ENCODE results near the gene JAZF1.

Gene JAZF1

DNA sequence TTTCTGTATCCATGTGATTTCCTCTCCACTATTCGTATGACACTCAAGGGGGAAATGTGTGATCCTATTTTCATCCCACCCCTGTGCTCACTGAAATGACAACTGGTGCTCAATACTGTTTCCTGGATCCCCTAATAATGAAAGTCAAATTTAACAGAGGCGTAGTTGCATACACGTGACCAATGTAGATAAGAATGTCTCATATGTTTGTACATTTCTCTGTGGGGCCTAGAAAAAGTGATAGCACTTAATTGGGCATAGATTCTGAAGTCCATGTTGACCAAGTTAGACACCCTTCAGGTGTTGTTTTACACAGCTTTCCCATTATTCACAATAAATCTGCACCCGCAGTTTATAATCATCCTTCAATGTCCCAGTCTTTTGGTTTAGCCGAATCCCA lies 59.1 kb downstream of the JAZF1 start:
- Histone ChIP-seq H3K4me1 (no peaks in the 10 kb centered on the region), H3K36me3 (ENCODE audit: control insufficient read depth, insufficient read depth, low read length) (no peaks in the 10 kb centered on the region), H3K9me3 (ENCODE audit: control insufficient read depth, low read length) (no peaks in the 10 kb centered on the region)

DNA sequence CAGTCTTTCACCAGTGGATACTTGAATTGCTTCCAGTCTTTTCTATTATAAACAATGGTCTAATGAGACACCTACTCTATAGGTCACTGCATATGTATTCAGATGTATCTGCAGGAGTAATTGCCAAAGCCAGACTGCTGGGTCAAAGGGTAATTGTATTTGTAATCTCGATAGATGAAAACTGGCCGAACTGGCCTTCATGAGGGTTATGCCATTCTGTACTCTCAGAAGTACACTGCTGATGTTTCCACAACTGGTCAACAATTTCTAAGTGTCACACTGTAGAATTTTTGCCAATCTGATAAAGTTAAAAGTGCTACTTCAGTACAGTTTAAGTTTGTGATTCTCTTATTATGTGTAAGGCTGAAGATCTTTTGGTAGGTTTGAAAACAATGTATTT lies 64.6 kb downstream of the JAZF1 start:
- no peak overlapping the region for H3K9ac ChIP-seq
- H2AFZ ChIP-seq, result no peak overlapping the region
- no peaks in the 10 kb centered on the region for H3K79me2 ChIP-seq
- no peak overlapping the region for H3K4me2 ChIP-seq (ENCODE audit: low read length)
- H3K27ac ChIP-seq, result no peak overlapping the region
- TF ChIP-seq, protein P1, sequence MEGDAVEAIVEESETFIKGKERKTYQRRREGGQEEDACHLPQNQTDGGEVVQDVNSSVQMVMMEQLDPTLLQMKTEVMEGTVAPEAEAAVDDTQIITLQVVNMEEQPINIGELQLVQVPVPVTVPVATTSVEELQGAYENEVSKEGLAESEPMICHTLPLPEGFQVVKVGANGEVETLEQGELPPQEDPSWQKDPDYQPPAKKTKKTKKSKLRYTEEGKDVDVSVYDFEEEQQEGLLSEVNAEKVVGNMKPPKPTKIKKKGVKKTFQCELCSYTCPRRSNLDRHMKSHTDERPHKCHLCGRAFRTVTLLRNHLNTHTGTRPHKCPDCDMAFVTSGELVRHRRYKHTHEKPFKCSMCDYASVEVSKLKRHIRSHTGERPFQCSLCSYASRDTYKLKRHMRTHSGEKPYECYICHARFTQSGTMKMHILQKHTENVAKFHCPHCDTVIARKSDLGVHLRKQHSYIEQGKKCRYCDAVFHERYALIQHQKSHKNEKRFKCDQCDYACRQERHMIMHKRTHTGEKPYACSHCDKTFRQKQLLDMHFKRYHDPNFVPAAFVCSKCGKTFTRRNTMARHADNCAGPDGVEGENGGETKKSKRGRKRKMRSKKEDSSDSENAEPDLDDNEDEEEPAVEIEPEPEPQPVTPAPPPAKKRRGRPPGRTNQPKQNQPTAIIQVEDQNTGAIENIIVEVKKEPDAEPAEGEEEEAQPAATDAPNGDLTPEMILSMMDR (IDR thresholded peaks at IDR 0.05), result no peak
- no peaks in the 10 kb centered on the region for H3K4me1 ChIP-seq
- H3K27me3 ChIP-seq (ENCODE audit: control insufficient read depth, insufficient read depth, low read length), result no peaks in the 10 kb centered on the region
- no peak overlapping the region for H3K4me3 ChIP-seq (ENCODE audit: low read depth, low read length)
- H3K9me3 ChIP-seq (ENCODE audit: control insufficient read depth, low read length), result no peaks in the 10 kb centered on the region
- no peaks in the 10 kb centered on the region for H3K36me3 ChIP-seq (ENCODE audit: control insufficient read depth, insufficient read depth, low read length)

More for the DNA sequence above, 59.1 kb downstream of the JAZF1 start:
- Histone ChIP-seq H3K4me2 (ENCODE audit: low read length) (no peak overlapping the region), H2AFZ (no peak overlapping the region), H3K79me2 (peaks cover 9% of the 10 kb centered on the region), H3K9ac (no peak overlapping the region), H3K27ac (no peak overlapping the region), H3K27me3 (ENCODE audit: control insufficient read depth, insufficient read depth, low read length) (no peaks in the 10 kb centered on the region), H3K4me3 (ENCODE audit: low read depth, low read length) (no peak overlapping the region)
- TF ChIP-seq, protein P1 (IDR thresholded peaks at IDR 0.05), result no peak

DNA sequence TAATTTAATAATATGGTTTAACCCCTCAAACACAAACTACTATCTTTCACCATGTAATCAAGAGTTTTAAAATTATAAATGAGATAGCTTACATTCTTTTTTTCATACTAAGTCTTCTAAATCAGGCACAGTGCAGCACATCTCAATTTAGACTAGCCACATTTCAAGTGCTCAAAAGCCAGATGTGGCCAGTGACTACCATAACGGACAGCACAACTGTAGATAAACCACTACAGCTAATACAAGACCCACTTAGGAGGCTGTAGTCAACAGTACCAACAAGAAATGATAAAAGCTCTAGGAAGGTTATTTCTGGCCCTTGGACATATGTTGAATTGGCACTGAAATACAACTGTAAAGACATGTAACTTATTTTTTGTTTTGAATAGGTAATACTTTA lies 65.3 kb downstream of the JAZF1 start:
- Histone ChIP-seq H3K9me3 (ENCODE audit: control insufficient read depth, low read length) (no peaks in the 10 kb centered on the region), H2AFZ (no peak overlapping the region), H3K4me3 (ENCODE audit: low read depth, low read length) (no peak overlapping the region), H3K36me3 (ENCODE audit: control insufficient read depth, insufficient read depth, low read length) (no peaks in the 10 kb centered on the region), H3K9ac (no peak overlapping the region), H3K27ac (no peak overlapping the region), H3K4me1 (no peaks in the 10 kb centered on the region), H3K79me2 (no peaks in the 10 kb centered on the region), H3K4me2 (ENCODE audit: low read length) (no peak overlapping the region), H3K27me3 (ENCODE audit: control insufficient read depth, insufficient read depth, low read length) (no peaks in the 10 kb centered on the region)
- TF ChIP-seq, protein P1 (IDR thresholded peaks at IDR 0.05), result no peak

DNA sequence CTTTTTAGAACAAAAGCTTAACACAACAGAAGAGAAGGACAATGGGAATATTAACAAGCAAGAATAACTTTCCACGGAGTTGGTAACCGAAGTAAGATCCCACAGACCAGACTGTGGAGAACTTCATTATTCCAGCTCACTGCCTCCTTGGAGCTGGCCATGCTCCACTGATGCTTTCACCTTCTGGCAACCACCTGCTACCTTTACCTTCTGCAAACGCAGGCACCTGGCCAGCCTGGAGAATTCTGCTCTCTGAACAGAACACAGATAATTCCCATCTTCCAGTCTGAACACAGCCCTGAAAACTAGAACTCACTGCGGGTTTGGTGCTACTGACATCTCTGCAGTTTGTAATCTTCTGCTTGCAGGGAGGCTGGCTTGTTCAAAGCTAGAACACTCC lies 66.5 kb downstream of the JAZF1 start:
- Histone ChIP-seq H3K27me3 (ENCODE audit: control insufficient read depth, insufficient read depth, low read length) (no peaks in the 10 kb centered on the region), H3K27ac (no peak overlapping the region), H3K36me3 (ENCODE audit: control insufficient read depth, insufficient read depth, low read length) (no peaks in the 10 kb centered on the region), H3K4me3 (ENCODE audit: low read depth, low read length) (no peak overlapping the region), H3K79me2 (no peaks in the 10 kb centered on the region), H3K9me3 (ENCODE audit: control insufficient read depth, low read length) (no peaks in the 10 kb centered on the region), H3K9ac (no peak overlapping the region), H2AFZ (no peak overlapping the region), H3K4me1 (no peaks in the 10 kb centered on the region), H3K4me2 (ENCODE audit: low read length) (no peak overlapping the region)
- TF ChIP-seq, protein P1 (IDR thresholded peaks at IDR 0.05), result no peak

DNA sequence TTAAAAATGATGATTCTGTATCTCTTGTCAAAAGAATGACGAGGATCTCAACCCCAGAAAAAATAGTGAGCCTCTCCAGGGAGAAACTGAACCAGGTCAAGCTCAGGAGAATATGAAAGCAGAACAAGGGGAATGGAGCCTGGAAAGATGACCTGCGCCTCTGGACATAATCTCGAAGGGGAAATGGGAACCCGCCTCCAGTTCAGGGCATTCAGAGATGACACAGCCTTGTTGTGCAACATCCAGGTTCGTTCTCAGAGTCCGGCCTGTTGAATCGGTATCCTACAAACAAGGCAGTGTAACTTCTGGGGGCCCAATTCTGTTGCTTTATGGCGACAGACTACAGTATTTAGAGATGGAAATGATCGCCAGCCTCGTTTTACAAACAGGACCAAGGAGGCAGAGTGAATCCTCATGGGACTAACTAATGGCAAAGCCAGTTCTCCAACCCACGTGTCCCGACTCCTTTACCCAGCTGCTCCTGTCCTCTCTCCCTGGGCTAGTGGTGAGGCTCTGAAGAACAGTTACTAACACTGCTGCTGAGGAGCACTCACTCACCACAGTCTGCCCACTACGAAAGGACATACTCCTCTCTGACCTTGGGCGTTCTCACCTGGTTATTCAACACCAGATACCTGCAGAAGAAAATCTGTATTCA lies 67.6 kb downstream of the JAZF1 start:
- no peak overlapping the region for H3K27ac ChIP-seq
- H3K9me3 ChIP-seq (ENCODE audit: control insufficient read depth, low read length), result no peaks in the 10 kb centered on the region
- H2AFZ ChIP-seq, result no peak overlapping the region
- H3K4me3 ChIP-seq (ENCODE audit: low read depth, low read length), result no peak overlapping the region
- no peaks in the 10 kb centered on the region for H3K36me3 ChIP-seq (ENCODE audit: control insufficient read depth, insufficient read depth, low read length)
- no peaks in the 10 kb centered on the region for H3K4me1 ChIP-seq
- no peaks in the 10 kb centered on the region for H3K79me2 ChIP-seq
- no peak overlapping the region for H3K9ac ChIP-seq
- H3K27me3 ChIP-seq (ENCODE audit: control insufficient read depth, insufficient read depth, low read length), result no peaks in the 10 kb centered on the region
- H3K4me2 ChIP-seq (ENCODE audit: low read length), result no peak overlapping the region
- TF ChIP-seq, protein P1 (IDR thresholded peaks at IDR 0.05), result no peak

Measured in parathyroid adenoma (tissue), 2 donors.